Measurements from ENCODE around the gene GPC5. TPM values are rescaled to one million over a fixed set of nuclear protein-coding genes. Genes with fewer than 3 reads are reported as not detected.

The GPC5 gene
- total and polyA plus RNA-seq, 4 donors, result 0.51 to 22.4 (median 2.0) TPM

- no peak overlapping the region for H3K4me3 ChIP-seq (ENCODE audit: low read depth in 1 of 3, low read length in 3 of 3)
- no peak overlapping the region for H3K27ac ChIP-seq (ENCODE audit: low read depth in 1 of 2, low read length in 2 of 2)
- WGBS, result 51% methylated on average over 4 of the region's 4 CpGs
- DNase-seq (ENCODE audit: low spot score), result no peak
- H3K27me3 ChIP-seq (ENCODE audit: control insufficient read depth in 4 of 4, insufficient read depth in 4 of 4, low read length in 3 of 4), result no peaks in the 10 kb centered on the region
- TF ChIP-seq SP1 (IDR thresholded peaks at IDR 0.05), result no peak
- TF ChIP-seq EGR1 (IDR thresholded peaks at IDR 0.05; ENCODE audit: low read depth in 2 of 2), result no peak
- TF ChIP-seq MAX (IDR thresholded peaks at IDR 0.05), result no peak
- no peak for TF ChIP-seq YY1 (IDR thresholded peaks at IDR 0.05)
- no peak for TF ChIP-seq TAF1 (conservative IDR thresholded peaks at IDR 0.05)
- TF ChIP-seq RXRA (IDR thresholded peaks at IDR 0.05), result no peak
- no peak for TF ChIP-seq REST (IDR thresholded peaks at IDR 0.05)
- no peak for TF ChIP-seq RAD21 (IDR thresholded peaks at IDR 0.05)
- no peak for TF ChIP-seq ATF3 (IDR thresholded peaks at IDR 0.05)
- TF ChIP-seq GABPA (IDR thresholded peaks at IDR 0.05 in 1 of 2, conservative IDR thresholded peaks at IDR 0.05 in 1 of 2), result no peak
- TF ChIP-seq, protein P1, sequence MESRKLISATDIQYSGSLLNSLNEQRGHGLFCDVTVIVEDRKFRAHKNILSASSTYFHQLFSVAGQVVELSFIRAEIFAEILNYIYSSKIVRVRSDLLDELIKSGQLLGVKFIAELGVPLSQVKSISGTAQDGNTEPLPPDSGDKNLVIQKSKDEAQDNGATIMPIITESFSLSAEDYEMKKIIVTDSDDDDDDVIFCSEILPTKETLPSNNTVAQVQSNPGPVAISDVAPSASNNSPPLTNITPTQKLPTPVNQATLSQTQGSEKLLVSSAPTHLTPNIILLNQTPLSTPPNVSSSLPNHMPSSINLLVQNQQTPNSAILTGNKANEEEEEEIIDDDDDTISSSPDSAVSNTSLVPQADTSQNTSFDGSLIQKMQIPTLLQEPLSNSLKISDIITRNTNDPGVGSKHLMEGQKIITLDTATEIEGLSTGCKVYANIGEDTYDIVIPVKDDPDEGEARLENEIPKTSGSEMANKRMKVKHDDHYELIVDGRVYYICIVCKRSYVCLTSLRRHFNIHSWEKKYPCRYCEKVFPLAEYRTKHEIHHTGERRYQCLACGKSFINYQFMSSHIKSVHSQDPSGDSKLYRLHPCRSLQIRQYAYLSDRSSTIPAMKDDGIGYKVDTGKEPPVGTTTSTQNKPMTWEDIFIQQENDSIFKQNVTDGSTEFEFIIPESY (IDR thresholded peaks at IDR 0.05), result no peak
- TF ChIP-seq FOXA1 (IDR thresholded peaks at IDR 0.05), result no peak
- TF ChIP-seq NR2F2 (IDR thresholded peaks at IDR 0.05), result no peak
- TF ChIP-seq, protein P2, sequence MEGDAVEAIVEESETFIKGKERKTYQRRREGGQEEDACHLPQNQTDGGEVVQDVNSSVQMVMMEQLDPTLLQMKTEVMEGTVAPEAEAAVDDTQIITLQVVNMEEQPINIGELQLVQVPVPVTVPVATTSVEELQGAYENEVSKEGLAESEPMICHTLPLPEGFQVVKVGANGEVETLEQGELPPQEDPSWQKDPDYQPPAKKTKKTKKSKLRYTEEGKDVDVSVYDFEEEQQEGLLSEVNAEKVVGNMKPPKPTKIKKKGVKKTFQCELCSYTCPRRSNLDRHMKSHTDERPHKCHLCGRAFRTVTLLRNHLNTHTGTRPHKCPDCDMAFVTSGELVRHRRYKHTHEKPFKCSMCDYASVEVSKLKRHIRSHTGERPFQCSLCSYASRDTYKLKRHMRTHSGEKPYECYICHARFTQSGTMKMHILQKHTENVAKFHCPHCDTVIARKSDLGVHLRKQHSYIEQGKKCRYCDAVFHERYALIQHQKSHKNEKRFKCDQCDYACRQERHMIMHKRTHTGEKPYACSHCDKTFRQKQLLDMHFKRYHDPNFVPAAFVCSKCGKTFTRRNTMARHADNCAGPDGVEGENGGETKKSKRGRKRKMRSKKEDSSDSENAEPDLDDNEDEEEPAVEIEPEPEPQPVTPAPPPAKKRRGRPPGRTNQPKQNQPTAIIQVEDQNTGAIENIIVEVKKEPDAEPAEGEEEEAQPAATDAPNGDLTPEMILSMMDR (IDR thresholded peaks at IDR 0.05; ENCODE audit: low read depth, low read length, missing input control), result no peak
- TF ChIP-seq HNF4A (conservative IDR thresholded peaks at IDR 0.05), result no peak
- no peak for TF ChIP-seq HNF4G (IDR thresholded peaks at IDR 0.05)
- TF ChIP-seq FOXA2 (IDR thresholded peaks at IDR 0.05), result no peak
- no peak for TF ChIP-seq JUND (IDR thresholded peaks at IDR 0.05)
- H3K9me3 ChIP-seq (ENCODE audit: control insufficient read depth in 4 of 4, low read length in 3 of 4), result peaks cover 0 to 2% (median 0%) of the 10 kb centered on the region in 4 donors
- no peaks in the 10 kb centered on the region for H3K4me1 ChIP-seq (ENCODE audit: control insufficient read depth in 4 of 4, insufficient read depth in 4 of 4, low read length in 3 of 4)
- H3K36me3 ChIP-seq (ENCODE audit: control insufficient read depth in 4 of 4, insufficient read depth in 3 of 4, low read depth in 1 of 4, low read length in 3 of 4), result no peaks in the 10 kb centered on the region
- H3K9ac ChIP-seq (ENCODE audit: low read depth in 1 of 2, low read length in 2 of 2), result no peak overlapping the region
Measured at GRCh38 chr13:92843549-92843948, 1445.1 kb downstream of the GPC5 start.
